Activated CD4-positive, alpha-beta T cell treated with anti-CD3 and anti-CD28 coated beads for 24 hours (primary cell): ENCODE measurements around the gene ZNF782.
"Not testable (repeated sequence)": the region's sequence is repeated elsewhere in the genome, so short reads cannot be mapped to it uniquely, and the experiment has no call there.

Experiments
- DNase-seq, 2 donors: peaks; one replicate each; pipeline ENCODE4 v3.0.0-alpha.2; 2020; ENCODE audit warnings: low read depth in 2 of 2

The ZNF782 gene

GRCh38 chr9:96854651-96855273 lies 448 bp upstream of the ZNF782 start:
- DNase-seq, result no peak

- DNase-seq, result no peak
Measured at GRCh38 chr9:96852676-96853075, 1.6 kb downstream of the ZNF782 start.

- no peak for DNase-seq
Measured at GRCh38 chr9:96844040-96844439, 10.3 kb downstream of the ZNF782 start.

- DNase-seq, result no peak
Measured at GRCh38 chr9:96818533-96818932, 35.8 kb downstream of the ZNF782 start.

GRCh38 chr9:96817973-96818372 lies 36.3 kb downstream of the ZNF782 start:
- DNase-seq, result no peak

- no peak for DNase-seq
Measured at GRCh38 chr9:96813607-96814006, 40.7 kb downstream of the ZNF782 start.

GRCh38 chr9:96798959-96799358 lies 55.4 kb downstream of the ZNF782 start:
- not testable (repeated sequence) for DNase-seq

- DNase-seq, result no peak
Measured at GRCh38 chr9:96784021-96784420, 70.3 kb downstream of the ZNF782 start.

GRCh38 chr9:96782235-96782634 lies 72.1 kb downstream of the ZNF782 start:
- DNase-seq, result no peak

GRCh38 chr9:96781552-96781951 lies 72.8 kb downstream of the ZNF782 start:
- DNase-seq, result no peak

- no peak for DNase-seq
Measured at GRCh38 chr9:96779089-96779488, 75.2 kb downstream of the ZNF782 start.

- DNase-seq, result no peak
Measured at GRCh38 chr9:96777426-96777864, 76.9 kb downstream of the ZNF782 start.

- DNase-seq, result no peak
Measured at GRCh38 chr9:96771124-96771523, 83.2 kb downstream of the ZNF782 start.

GRCh38 chr9:96769989-96770388 lies 84.3 kb downstream of the ZNF782 start:
- no peak for DNase-seq
